Hepatocyte (in vitro differentiated cells): Measurements from ENCODE around the gene BCL11A. TPM values are rescaled to one million over a fixed set of nuclear protein-coding genes. Genes with fewer than 3 reads are reported as not detected.

Source experiments
- DNase-seq: peaks from one replicate; pipeline ENCODE4 v3.0.0-alpha.2; 2016; ENCODE audit warnings: low spot score
- H2AFZ ChIP-seq: fragments of 200-600 bp; sonication (generic); 2 replicates; pipeline ENCODE4 v1.6.0; 2016; ENCODE audit warnings: antibody characterized with exemption, mild to moderate bottlenecking
- H3K27ac ChIP-seq: fragments of 200-600 bp; sonication (generic); 2 replicates; pipeline ENCODE4 v1.5.1; 2016; ENCODE audit warnings: mild to moderate bottlenecking
- H3K27me3 ChIP-seq: fragments of 200-600 bp; sonication (generic); 2 replicates; pipeline ENCODE4 v1.6.1; 2016
- H3K36me3 ChIP-seq: fragments of 200-600 bp; sonication (generic); replicated peaks from 2 replicates; pipeline ENCODE4 v1.5.1; 2016; ENCODE audit warnings: low read depth; ENCODE audit not compliant: insufficient read depth
- H3K4me1 ChIP-seq: fragments of 200-600 bp; sonication (generic); 2 replicates; pipeline ENCODE4 v1.5.1; 2016; ENCODE audit warnings: mild to moderate bottlenecking, moderate library complexity; ENCODE audit not compliant: insufficient read depth
- H3K4me2 ChIP-seq: fragments of 200-600 bp; sonication (generic); 2 replicates; pipeline ENCODE4 v1.6.0; 2016
- H3K4me3 ChIP-seq: fragments of 200-600 bp; sonication (generic); 2 replicates; pipeline ENCODE4 v1.5.1; 2016; ENCODE audit warnings: mild to moderate bottlenecking
- H3K79me2 ChIP-seq: fragments of 200-600 bp; sonication (generic); 2 replicates; pipeline ENCODE4 v1.6.0; 2017; ENCODE audit warnings: mild to moderate bottlenecking
- H3K9me2 ChIP-seq: fragments of 200-600 bp; sonication (generic); replicated peaks from 2 replicates; pipeline ENCODE4 v1.6.0; 2017; ENCODE audit warnings: mild to moderate bottlenecking; ENCODE audit not compliant: insufficient read depth
- H3K9me3 ChIP-seq: fragments of 200-600 bp; sonication (generic); 2 replicates; pipeline ENCODE4 v1.5.1; 2016; ENCODE audit warnings: low read depth, mild to moderate bottlenecking
- H4K20me1 ChIP-seq: fragments of 200-600 bp; sonication (generic); 2 replicates; pipeline ENCODE4 v1.6.0; 2016; ENCODE audit warnings: mild to moderate bottlenecking; ENCODE audit not compliant: insufficient read depth, poor library complexity, severe bottlenecking
- EZH2 ChIP-seq: fragments of 200-600 bp; sonication (generic); IDR thresholded peaks from 2 replicates; pipeline ENCODE4 v1.6.1; 2016; ENCODE audit warnings: antibody characterized with exemption, mild to moderate bottlenecking, borderline replicate concordance
- EZH2phosphoT487 ChIP-seq: fragments of 200-600 bp; sonication (generic); IDR thresholded peaks from one replicate; pipeline ENCODE4 v1.6.1; 2018; ENCODE audit warnings: antibody characterized with exemption, mild to moderate bottlenecking, low read depth, moderate library complexity; ENCODE audit not compliant: unreplicated experiment, severe bottlenecking
- WGBS: methylation state at CpG from one replicate; pipeline ENCODE4 v1.1.6; 2016; ENCODE audit warnings: low lambda C conversion rate; ENCODE audit errors: missing lambda C conversion rate; 5-methylcytosine and 5-hydroxymethylcytosine counted together
- polyA plus RNA-seq: library from polyadenylated mRNA; unstranded; fragments of >200 nt; fragmentation: Nextera tagmentation; extraction: Ambion mirVana; gene quantifications from 2 replicates; pipeline ENCODE4 v1.2.1, GENCODE V29; 2016
- total RNA-seq: library from RNA; depleted of rRNA; stranded (reverse); fragments of >200 nt; gene quantifications from 2 replicates; pipeline ENCODE4 v1.2.3, GENCODE V29; 2014
- TF ChIP-seq, protein P1 (sequence below): fragments of 200-600 bp; sonication (generic); IDR thresholded peaks from 2 replicates; pipeline ENCODE4 v1.5.1; 2016; ENCODE audit warnings: antibody characterized with exemption, mild to moderate bottlenecking; ENCODE audit not compliant: poor library complexity

BCL11A gene
- total and polyA plus RNA-seq, 2 experiments from 2014 or later: 14.4 to 22.6 TPM

DNA sequence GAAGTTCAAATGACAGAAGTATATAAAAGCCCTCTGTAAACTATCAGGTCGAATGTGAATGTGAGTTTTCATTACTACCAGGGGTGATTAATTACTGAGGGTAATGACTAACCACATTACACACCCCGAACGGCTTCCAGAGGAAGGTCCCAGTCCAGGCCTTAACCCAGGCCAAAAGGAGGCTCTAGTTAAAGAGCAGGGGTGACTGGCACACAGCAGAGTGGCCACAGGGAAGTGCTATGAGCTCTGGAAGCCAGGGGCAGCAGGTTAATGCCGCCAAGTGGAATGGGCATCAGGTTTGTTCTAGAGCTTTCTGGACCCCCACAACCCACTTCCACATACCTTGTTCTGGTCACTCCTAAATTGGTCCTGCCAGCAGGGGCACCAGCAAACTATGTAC, 87.7 kb downstream of the BCL11A start:
- DNase-seq: no peak
- Histone ChIP-seq H4K20me1 (no peaks in the 10 kb centered on the region), H3K79me2 (peaks cover 44% of the 10 kb centered on the region), H3K36me3 (no peaks in the 10 kb centered on the region), H3K4me2 (no peak overlapping the region), H3K9me2 (no peaks in the 10 kb centered on the region), H3K27ac (no peak overlapping the region), H3K4me1 (peaks cover 14% of the 10 kb centered on the region), H3K27me3 (no peaks in the 10 kb centered on the region), H2AFZ (no peak overlapping the region), H3K4me3 (no peak overlapping the region), H3K9me3 (no peaks in the 10 kb centered on the region)
- WGBS: 77% methylated on average over 4 of the region's 4 CpGs
- TF ChIP-seq EZH2phosphoT487 (no peak), EZH2 (no peak)
- TF ChIP-seq, protein P1, sequence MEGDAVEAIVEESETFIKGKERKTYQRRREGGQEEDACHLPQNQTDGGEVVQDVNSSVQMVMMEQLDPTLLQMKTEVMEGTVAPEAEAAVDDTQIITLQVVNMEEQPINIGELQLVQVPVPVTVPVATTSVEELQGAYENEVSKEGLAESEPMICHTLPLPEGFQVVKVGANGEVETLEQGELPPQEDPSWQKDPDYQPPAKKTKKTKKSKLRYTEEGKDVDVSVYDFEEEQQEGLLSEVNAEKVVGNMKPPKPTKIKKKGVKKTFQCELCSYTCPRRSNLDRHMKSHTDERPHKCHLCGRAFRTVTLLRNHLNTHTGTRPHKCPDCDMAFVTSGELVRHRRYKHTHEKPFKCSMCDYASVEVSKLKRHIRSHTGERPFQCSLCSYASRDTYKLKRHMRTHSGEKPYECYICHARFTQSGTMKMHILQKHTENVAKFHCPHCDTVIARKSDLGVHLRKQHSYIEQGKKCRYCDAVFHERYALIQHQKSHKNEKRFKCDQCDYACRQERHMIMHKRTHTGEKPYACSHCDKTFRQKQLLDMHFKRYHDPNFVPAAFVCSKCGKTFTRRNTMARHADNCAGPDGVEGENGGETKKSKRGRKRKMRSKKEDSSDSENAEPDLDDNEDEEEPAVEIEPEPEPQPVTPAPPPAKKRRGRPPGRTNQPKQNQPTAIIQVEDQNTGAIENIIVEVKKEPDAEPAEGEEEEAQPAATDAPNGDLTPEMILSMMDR: no peak

DNA sequence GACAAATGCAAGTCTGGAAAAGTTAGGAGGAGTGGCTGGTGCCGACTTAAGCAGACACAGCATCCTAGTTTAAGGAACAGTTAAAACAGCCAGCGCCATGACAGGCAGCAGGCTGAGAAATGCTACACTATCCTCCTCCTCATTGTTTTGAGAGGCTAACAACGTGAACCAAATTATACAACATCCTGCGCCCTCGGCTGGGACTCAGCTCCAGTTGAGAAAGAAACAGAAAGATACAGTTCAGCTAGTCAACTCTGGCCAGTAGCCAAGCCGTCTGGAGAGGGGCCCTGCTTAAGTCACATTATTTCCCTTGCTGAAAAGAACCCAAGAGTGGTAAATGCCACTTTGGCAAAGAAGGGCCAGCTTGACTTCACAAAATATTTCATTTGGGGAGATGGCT, 90.2 kb downstream of the BCL11A start:
- peak overlapping the region; percentile 48 for H3K27ac ChIP-seq
- H3K27me3 ChIP-seq: no peaks in the 10 kb centered on the region
- H3K4me1 ChIP-seq: peaks cover 8% of the 10 kb centered on the region
- no peak overlapping the region for H2AFZ ChIP-seq
- DNase-seq: peak; percentile 61
- peak overlapping the region; percentile 21 for H3K4me2 ChIP-seq
- TF ChIP-seq, protein P1: no peak
- no peak for TF ChIP-seq EZH2phosphoT487
- no peak for TF ChIP-seq EZH2
- H3K79me2 ChIP-seq: peaks cover 39% of the 10 kb centered on the region
- H3K36me3 ChIP-seq: no peaks in the 10 kb centered on the region
- no peaks in the 10 kb centered on the region for H3K9me2 ChIP-seq
- H3K9me3 ChIP-seq: no peaks in the 10 kb centered on the region
- H4K20me1 ChIP-seq: no peaks in the 10 kb centered on the region
- 57% methylated on average over 6 of the region's 6 CpGs for WGBS
- H3K4me3 ChIP-seq: no peak overlapping the region

- no peak overlapping the region for H3K27ac ChIP-seq
- peaks cover 38% of the 10 kb centered on the region for H3K79me2 ChIP-seq
- H3K4me2 ChIP-seq: no peak overlapping the region
- peaks cover 8% of the 10 kb centered on the region for H3K4me1 ChIP-seq
- H3K36me3 ChIP-seq: no peaks in the 10 kb centered on the region
- no peaks in the 10 kb centered on the region for H3K27me3 ChIP-seq
- H3K9me3 ChIP-seq: no peaks in the 10 kb centered on the region
- 99% methylated on average over 44 of the region's 47 CpGs for WGBS
- H4K20me1 ChIP-seq: no peaks in the 10 kb centered on the region
- H2AFZ ChIP-seq: no peak overlapping the region
- no peak for DNase-seq
- no peaks in the 10 kb centered on the region for H3K9me2 ChIP-seq
- TF ChIP-seq EZH2 (no peak), EZH2phosphoT487 (no peak)
- no peak overlapping the region for H3K4me3 ChIP-seq
Measured at GRCh38 chr2:60461421-60462108, 91.9 kb downstream of the BCL11A start.

DNA sequence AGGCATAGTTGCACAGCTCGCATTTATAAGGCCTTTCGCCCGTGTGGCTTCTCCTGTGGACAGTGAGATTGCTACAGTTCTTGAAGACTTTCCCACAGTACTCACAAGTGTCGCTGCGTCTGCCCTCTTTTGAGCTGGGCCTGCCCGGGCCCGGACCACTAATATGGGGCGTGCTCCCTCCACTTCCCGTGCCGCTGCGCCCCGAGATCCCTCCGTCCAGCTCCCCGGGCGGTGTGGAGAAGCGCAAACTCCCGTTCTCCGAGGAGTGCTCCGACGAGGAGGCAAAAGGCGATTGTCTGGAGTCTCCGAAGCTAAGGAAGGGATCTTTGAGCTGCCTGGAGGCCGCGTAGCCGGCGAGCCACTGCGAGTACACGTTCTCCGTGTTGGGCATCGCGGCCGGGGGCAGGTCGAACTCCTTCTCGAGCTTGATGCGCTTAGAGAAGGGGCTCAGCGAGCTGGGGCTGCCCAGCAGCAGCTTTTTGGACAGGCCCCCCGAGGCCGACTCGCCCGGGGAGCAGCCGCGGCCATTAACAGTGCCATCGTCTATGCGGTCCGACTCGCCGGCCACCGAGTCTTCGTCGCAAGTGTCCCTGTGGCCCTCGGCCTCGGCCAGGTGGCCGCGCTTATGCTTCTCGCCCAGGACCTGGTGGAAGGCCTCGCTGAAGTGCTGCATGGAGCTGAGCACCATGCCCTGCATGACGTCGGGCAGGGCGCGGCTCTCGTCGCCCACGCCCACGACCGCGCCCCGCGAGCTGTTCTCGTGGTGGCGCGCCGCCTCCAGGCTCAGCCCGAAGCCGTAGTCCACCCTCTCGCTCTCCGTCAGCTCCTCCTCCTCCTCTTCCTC, 92.7 kb downstream of the BCL11A start:
- Histone ChIP-seq H3K27me3 (no peaks in the 10 kb centered on the region), H3K27ac (no peak overlapping the region), H3K9me2 (no peaks in the 10 kb centered on the region), H3K9me3 (no peaks in the 10 kb centered on the region), H3K4me1 (peaks cover 8% of the 10 kb centered on the region), H4K20me1 (no peaks in the 10 kb centered on the region), H2AFZ (no peak overlapping the region), H3K36me3 (no peaks in the 10 kb centered on the region), H3K79me2 (peaks cover 33% of the 10 kb centered on the region), H3K4me2 (no peak overlapping the region), H3K4me3 (no peak overlapping the region)
- WGBS: 98% methylated on average over 67 of the region's 76 CpGs
- TF ChIP-seq, protein P1: no peak
- no peak for TF ChIP-seq EZH2phosphoT487
- DNase-seq: no peak
